GM21367 (cell line): Measurements from ENCODE around the gene AKAP6.
A peak's percentile ranks its signal among the peaks of the same experiment; 100 is the strongest.
"Not testable (repeated sequence)": the region's sequence is repeated elsewhere in the genome, so short reads cannot be mapped to it uniquely, and the experiment has no call there.

Experiments
- ATAC-seq: cut with Tn5 transposase; IDR thresholded peaks from one replicate; pipeline ENCODE4 v1.9.1; 2021; ENCODE audit not compliant: unreplicated experiment

AKAP6 gene

GRCh38 chr14:32571551-32571950, 242.5 kb downstream of the AKAP6 start:
- no peak for ATAC-seq

- peak; percentile 61 for ATAC-seq
Observed at GRCh38 chr14:32571995-32572866, 243.1 kb downstream of the AKAP6 start.

- ATAC-seq, result peak; percentile 12
Observed at GRCh38 chr14:32572867-32573150, 243.7 kb downstream of the AKAP6 start.

- no peak for ATAC-seq
Observed at GRCh38 chr14:32574269-32574668, 245.2 kb downstream of the AKAP6 start.

GRCh38 chr14:32576088-32576795, 247.1 kb downstream of the AKAP6 start:
- no peak for ATAC-seq

GRCh38 chr14:32576977-32577376, 247.9 kb downstream of the AKAP6 start:
- ATAC-seq, result no peak

GRCh38 chr14:32578181-32578580, 249.1 kb downstream of the AKAP6 start:
- peak; percentile 77 for ATAC-seq

GRCh38 chr14:32583427-32583826, 254.3 kb downstream of the AKAP6 start:
- not testable (repeated sequence) for ATAC-seq

- ATAC-seq, result no peak
Observed at GRCh38 chr14:32584079-32584478, 255.0 kb downstream of the AKAP6 start.

- no peak for ATAC-seq
Observed at GRCh38 chr14:32587461-32587860, 258.4 kb downstream of the AKAP6 start.

GRCh38 chr14:32588448-32589320, 259.6 kb downstream of the AKAP6 start:
- ATAC-seq, result no peak

- ATAC-seq, result no peak
Observed at GRCh38 chr14:32590157-32590556, 261.1 kb downstream of the AKAP6 start.

GRCh38 chr14:32593290-32593942, 264.3 kb downstream of the AKAP6 start:
- no peak for ATAC-seq

- no peak for ATAC-seq
Observed at GRCh38 chr14:32594766-32595165, 265.7 kb downstream of the AKAP6 start.

GRCh38 chr14:32595497-32595896, 266.4 kb downstream of the AKAP6 start:
- ATAC-seq, result no peak

- ATAC-seq, result no peak
Observed at GRCh38 chr14:32596390-32596789, 267.3 kb downstream of the AKAP6 start.

- ATAC-seq, result no peak
Observed at GRCh38 chr14:32597771-32598170, 268.7 kb downstream of the AKAP6 start.

GRCh38 chr14:32601069-32601468, 272.0 kb downstream of the AKAP6 start:
- ATAC-seq, result no peak

GRCh38 chr14:32601906-32602305, 272.8 kb downstream of the AKAP6 start:
- no peak for ATAC-seq

GRCh38 chr14:32602699-32603098, 273.6 kb downstream of the AKAP6 start:
- no peak for ATAC-seq

- ATAC-seq, result no peak
Observed at GRCh38 chr14:32603992-32604565, 275.0 kb downstream of the AKAP6 start.
